HG03342 (cell line): ENCODE measurements around the gene OR8U1.
"Not testable (repeated sequence)": the region's sequence is repeated elsewhere in the genome, so short reads cannot be mapped to it uniquely, and the experiment has no call there.

ENCODE experiments used
- ATAC-seq: cut with Tn5 transposase; IDR thresholded peaks from one replicate; pipeline ENCODE4 v1.9.1; 2021; ENCODE audit warnings: mild to moderate bottlenecking, moderate library complexity; ENCODE audit not compliant: unreplicated experiment

OR8U1 gene

DNA sequence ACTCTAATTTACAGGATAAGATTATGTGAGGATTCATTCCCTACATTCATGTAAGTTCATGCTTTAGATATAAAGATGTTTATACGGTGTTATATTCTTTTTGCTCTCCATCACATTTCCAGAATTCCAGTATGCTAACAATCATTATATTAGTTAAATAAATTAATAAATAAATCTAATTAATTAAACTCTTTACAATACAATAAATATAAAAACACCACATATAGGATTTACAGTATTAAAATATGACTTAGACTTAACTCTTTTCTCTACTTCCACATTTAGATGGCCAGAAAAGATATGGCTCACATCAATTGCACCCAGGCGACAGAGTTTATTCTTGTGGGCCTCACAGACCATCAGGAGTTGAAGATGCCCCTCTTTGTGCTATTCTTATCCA lies at the start of gene OR8U1:
Gene OR8U1 (plus strand): TSS at position 301 of the 400 bp plus-strand sequence. CDS start 0 bp downstream, at position 301.
- ATAC-seq, result no peak

DNA sequence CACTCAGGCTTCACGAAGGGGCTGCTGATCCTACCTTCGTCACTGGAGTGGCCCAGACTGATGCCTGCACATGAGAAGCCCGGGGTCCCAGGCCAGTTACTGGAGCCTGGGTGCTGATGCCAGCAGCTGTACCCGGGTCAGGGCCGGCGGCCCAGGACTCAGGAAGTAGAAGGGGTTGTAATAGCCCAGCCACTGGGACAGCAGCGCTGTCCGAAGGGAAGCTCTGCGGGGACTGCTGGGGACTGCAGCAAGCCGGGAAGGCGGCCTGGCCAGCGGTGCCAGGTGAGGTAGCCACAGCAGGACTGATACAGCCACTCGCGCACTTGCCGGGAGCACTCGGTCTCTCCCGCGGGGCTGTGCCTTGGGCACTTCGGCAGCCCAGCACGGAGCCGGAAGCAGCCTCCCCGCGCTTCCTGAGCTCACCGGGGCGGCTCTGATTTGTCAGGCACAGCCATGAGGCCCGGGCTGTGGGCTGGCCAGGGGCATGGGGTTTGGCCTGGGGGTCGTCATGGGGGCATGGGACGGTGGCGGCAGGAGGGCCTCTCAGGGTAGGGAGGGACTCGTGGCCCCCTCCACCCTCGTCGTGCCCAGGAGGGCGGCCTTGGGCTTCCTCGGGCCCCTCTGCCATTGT lies 43.4 kb upstream of the OR8U1 start:
- no peak for ATAC-seq

DNA sequence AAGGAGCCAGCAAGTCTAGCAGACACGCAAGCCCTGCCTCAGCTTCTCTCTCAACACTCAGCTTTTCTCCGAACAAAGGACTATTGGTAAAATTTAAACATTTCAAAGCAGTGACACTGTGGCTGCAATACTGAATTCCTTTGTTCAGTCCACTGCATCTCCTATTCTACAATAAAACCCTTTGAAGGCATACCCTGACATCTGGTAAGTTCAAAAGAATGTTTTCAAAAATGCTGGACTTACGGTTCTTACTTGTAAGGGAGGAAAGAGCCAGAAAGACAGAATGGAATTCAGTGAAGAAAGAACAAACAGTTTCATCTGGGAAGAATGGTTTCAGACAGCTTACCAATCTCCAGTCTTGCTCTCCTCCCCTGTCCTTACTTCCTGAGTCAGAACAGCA lies 42.3 kb upstream of the OR8U1 start:
- no peak for ATAC-seq

DNA sequence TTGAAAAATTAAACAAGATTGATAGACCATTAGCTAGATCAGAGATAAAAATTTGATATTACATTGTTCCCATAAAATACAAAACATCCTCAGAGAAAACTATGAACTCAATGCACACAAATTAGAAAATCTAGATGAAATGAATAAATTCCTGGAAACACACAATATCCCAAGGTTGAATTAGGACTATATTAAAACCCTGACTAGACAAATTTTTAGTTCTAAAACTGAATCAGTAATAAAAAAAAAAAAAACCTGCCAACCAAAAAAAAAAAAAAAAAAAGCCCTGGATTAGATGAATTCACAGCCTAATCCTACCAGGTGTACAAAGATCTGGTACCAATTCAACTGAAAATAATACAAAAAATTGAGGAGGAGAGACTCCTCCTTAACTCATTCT lies 35.1 kb upstream of the OR8U1 start:
- no peak for ATAC-seq

DNA sequence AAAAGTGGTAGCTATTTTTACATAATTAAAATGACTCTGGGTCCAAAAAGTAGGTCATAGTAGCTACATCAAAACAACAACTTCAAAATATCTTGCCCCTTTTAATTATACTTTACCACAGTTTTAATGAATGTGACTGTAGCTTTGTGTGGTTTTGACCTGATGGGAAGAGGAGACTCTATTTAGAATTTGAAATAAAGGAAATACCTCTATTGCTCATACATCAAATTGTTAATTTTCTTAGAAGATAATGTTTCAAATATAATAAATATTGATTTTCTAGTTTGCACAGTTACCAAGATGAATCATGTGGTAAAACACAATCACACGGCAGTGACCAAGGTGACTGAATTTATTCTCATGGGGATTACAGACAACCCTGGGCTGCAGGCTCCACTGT lies 29.7 kb upstream of the OR8U1 start, which contains the start of gene OR8K1:
Gene OR8K1 (plus strand): TSS at position 301 of the 400 bp plus-strand sequence. CDS start 0 bp downstream, at position 301.
- ATAC-seq, result no peak

DNA sequence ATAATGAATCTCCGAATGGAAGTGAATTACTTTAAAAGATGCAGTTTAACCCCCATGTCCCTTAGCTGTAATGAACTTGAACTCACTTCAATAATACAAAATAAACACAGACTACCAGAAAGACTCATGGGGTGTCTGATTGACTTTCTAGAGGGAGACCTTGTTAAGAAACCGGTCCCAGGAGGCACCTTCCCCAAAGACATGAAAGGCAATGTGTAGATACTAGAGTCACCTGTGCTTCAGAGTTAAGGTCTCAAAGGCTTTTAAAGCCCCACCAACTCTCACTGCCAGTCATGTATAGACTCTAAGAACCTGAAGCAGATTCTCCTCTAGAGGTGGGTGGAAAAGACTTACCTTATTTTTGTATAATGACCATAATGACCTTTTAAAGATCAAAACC lies 21.4 kb upstream of the OR8U1 start, which contains the start of gene OR8J1:
Gene OR8J1 (plus strand): TSS at position 301 of the 400 bp plus-strand sequence. CDS start 5,956 bp downstream, outside the sequence.
- ATAC-seq, result no peak

DNA sequence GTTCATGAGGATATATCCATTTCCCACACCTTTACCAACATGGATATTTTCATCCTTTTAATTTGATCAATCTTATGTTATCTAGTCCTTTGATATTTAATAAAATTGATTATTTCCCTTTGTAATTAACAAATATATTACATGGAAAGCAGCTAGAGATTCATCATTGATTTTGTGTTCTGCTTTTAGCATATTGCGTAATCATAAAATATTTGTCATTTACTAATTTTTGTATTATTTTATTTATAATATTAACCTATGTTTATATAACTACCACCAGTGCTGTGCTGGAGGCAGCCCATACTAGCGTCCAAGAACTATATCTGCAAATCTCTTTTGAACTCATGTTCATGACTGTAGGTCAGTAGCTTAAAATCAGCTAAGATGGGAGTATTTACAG lies 4.7 kb downstream of the OR8U1 start:
- ATAC-seq, result no peak

DNA sequence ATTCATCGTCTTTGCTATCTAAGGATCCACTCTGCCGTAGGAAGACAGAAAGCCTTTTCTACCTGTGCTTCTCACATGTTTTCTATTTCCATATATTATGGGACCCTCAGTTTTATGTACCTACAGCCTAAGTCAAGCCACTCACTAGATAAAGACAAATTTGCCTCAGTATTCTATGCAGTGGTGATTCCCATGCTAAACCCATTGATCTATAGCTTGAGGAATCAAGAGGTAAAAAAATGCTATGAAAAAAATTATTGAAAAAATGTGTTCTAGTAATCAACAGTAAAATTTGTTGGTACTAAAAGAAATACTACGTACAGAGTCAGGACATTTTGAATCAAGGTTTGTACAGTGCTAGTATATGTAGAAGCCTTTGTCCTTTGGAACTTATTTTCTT lies 19.0 kb downstream of the OR8U1 start:
- no peak for ATAC-seq

DNA sequence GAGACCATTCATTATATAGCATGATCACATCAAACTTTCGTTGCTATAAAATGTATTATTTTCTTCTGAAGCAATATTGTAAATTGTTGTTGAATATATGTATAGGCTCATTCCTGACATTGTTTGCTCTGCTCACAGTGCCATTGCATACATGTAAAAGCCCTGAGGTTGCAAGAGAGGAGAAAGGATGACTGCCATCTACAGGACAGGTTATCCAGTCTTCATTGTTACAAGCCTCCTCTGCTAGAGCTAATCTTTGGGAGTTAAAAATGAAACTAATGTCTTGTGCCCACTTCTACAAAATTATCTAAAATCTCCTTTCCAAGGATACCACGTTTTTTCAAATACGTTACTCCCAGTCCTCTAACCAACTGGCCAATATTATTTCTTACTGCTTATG lies 20.6 kb downstream of the OR8U1 start:
- ATAC-seq, result no peak

DNA sequence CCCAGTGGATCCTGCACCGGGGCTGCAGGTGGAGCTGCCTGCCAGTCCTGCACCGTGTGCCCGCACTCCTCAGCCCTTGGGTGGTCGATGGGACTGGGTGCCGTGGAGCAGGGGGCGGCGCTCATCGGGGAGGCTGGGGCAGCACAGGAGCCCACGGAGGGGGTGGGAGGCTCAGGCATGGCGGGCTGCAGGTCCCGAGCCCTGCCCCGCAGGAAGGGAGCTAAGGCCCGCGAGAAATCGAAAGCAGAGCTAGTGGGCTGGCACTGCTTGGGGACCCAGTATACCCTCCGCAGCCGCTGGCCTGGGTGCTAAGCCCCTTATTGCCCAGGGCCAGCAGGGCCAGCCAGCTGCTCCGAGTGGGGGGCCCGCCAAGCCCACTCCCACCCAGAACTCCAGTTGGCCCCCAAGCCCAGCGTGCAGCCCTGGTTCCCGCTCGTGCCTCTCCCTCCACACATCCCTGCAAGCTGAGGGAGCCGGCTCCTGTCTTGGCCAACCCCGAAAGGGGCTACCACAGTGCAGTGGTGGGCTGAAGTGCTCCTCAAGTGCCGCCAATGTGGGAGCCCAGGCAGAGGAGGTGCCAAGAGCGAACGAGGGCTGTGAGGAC lies 26.5 kb downstream of the OR8U1 start:
- not testable (repeated sequence) for ATAC-seq

DNA sequence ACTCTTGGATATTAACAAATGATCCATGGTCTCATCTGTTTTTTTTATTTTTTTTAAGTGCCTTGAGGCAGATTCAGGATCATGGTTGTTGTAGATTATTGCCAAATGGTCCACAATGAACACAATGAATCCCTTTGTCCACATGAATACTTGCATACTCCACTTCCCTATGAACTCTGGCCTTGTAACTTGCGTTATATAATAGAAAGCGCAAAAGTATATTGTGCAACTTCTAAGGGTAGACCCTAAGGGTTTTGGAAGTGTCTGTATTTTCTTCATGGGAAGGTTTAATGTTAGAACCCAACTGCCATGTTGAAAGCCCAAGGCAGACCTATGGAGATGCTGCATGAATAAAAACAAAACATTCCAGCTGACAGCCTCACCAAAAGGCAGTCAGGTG lies 29.0 kb downstream of the OR8U1 start:
- ATAC-seq, result no peak

DNA sequence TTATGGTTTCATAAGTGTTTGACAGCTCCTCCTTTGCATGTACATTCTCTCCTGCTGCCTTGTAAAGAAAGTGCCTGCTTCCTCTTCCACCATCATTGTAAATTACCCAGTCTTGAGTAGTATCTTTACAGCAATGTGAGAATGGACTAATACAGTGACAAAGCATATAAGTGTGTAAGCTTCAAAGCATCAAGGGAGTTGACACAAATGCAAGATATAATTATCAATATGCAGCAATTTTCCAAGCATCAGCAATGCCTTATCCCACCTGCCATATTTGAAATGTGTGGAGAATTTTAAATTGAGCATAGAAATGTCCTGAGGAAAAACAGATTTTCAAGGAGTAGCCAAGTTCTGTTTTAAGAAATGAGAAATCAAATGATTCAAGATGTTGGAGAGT lies 35.4 kb downstream of the OR8U1 start:
- no peak for ATAC-seq

DNA sequence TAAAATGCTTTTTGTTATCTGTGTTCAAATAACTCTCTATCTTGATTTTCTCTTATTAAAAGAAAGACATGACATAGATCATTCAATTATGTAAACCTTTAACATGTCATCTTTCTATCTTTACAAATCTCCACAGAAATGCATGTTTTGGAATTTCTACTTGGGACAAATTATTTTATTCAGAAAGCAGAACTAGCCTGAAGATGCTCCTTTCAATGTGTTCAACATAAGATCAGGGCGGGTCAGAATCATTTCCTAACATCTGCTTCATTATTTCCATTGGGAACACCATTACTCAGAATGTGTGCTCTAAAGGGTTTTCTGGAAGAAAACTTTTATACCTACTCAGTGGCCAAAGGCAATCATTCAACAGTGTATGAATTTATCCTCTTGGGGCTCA lies 37.0 kb downstream of the OR8U1 start, which contains the start of gene OR5AL1:
Gene OR5AL1 (plus strand): TSS at position 301 of the 400 bp plus-strand sequence.
- ATAC-seq, result no peak
